OCI-LY7 (cell line): Measurements from ENCODE around the gene SHROOM2.

Source experiments
- CTCF ChIP-seq: fragments of 200-600 bp; sonication (generic); conservative IDR thresholded peaks from 2 replicates; pipeline ENCODE4 v1.5.1; 2014; ENCODE audit warnings: mild to moderate bottlenecking, antibody characterized with exemption, low read length, moderate library complexity, mixed read lengths
- EZH2phosphoT487 ChIP-seq: fragments of 200-600 bp; sonication (generic); IDR thresholded peaks from 2 replicates; pipeline ENCODE4 v1.6.1; 2018; ENCODE audit warnings: low read depth, borderline replicate concordance, mild to moderate bottlenecking, mixed run types, antibody characterized with exemption, low read length, moderate library complexity, mixed read lengths

GRCh38 chrX:9807355-9808182 lies 21.3 kb downstream of the SHROOM2 start:
- no peak for TF ChIP-seq CTCF
- no peak for TF ChIP-seq EZH2phosphoT487
